ENCODE results near the gene IFNA7.
"Not testable (repeated sequence)": the region's sequence is repeated elsewhere in the genome, so short reads cannot be mapped to it uniquely, and the experiment has no call there.

IFNA7 gene

GRCh38 chr9:21210782-21211181 is 8.8 kb upstream of the IFNA7 start:
- H3K9me3 ChIP-seq; H3K27me3 ChIP-seq (ENCODE audit: low read depth); in situ Hi-C loops (cut with MboI; ENCODE audit: low sequenced_read_pairs); H3K36me3 ChIP-seq (replicated peaks); H3K4me3 ChIP-seq; H3K4me1 ChIP-seq; DNase-seq (ENCODE audit: low spot score in 2 of 2): not testable (repeated sequence)

- no peak for DNase-seq (ENCODE audit: low spot score in 2 of 2)
- no peaks in the 10 kb centered on the region for H3K9me3 ChIP-seq
- no peak overlapping the region for H3K4me3 ChIP-seq
- H3K36me3 ChIP-seq (replicated peaks), result no peaks in the 10 kb centered on the region
- H3K27me3 ChIP-seq (ENCODE audit: low read depth), result no peaks in the 10 kb centered on the region
- H3K4me1 ChIP-seq, result no peaks in the 10 kb centered on the region
- in situ Hi-C loops (cut with MboI; ENCODE audit: low sequenced_read_pairs), result no loop called here
Measured at GRCh38 chr9:21210311-21210710, 8.3 kb upstream of the IFNA7 start.

GRCh38 chr9:21207043-21207442 is 5.0 kb upstream of the IFNA7 start, which contains the start of gene IFNA10:
TSS of gene IFNA10 (minus strand) at chr9:21207143. CDS start at chr9:21207097, 46 bp downstream.
- H3K36me3 ChIP-seq (replicated peaks); H3K4me1 ChIP-seq; H3K4me3 ChIP-seq; H3K9me3 ChIP-seq; in situ Hi-C loops (cut with MboI; ENCODE audit: low sequenced_read_pairs); H3K27me3 ChIP-seq (ENCODE audit: low read depth); DNase-seq (ENCODE audit: low spot score in 2 of 2): not testable (repeated sequence)

- DNase-seq (ENCODE audit: low spot score in 2 of 2), result no peak
- no peaks in the 10 kb centered on the region for H3K9me3 ChIP-seq
- no peak overlapping the region for H3K4me3 ChIP-seq
- H3K27me3 ChIP-seq (ENCODE audit: low read depth), result no peaks in the 10 kb centered on the region
- H3K36me3 ChIP-seq (replicated peaks), result no peaks in the 10 kb centered on the region
- in situ Hi-C loops (cut with MboI; ENCODE audit: low sequenced_read_pairs), result no loop called here
- H3K4me1 ChIP-seq, result no peaks in the 10 kb centered on the region
Measured at GRCh38 chr9:21205204-21205603, 3.2 kb upstream of the IFNA7 start.

GRCh38 chr9:21194867-21195776 is 6.9 kb downstream of the IFNA7 start:
- H3K4me1 ChIP-seq; in situ Hi-C loops (cut with MboI; ENCODE audit: low sequenced_read_pairs); H3K9me3 ChIP-seq; H3K36me3 ChIP-seq (replicated peaks); H3K27me3 ChIP-seq (ENCODE audit: low read depth); H3K4me3 ChIP-seq: not testable (repeated sequence)
- DNase-seq (ENCODE audit: low spot score in 2 of 2), result peak in 1 of 2 experiments; percentile 40

GRCh38 chr9:21187487-21187886 is 14.5 kb downstream of the IFNA7 start, which contains the start of gene IFNA4:
TSS of gene IFNA4 (minus strand) at chr9:21187587. CDS start at chr9:21187531, 56 bp downstream.
- in situ Hi-C loops (cut with MboI; ENCODE audit: low sequenced_read_pairs), result not testable (repeated sequence)

GRCh38 chr9:21182810-21183736 is 18.9 kb downstream of the IFNA7 start:
- H3K36me3 ChIP-seq (replicated peaks); H3K4me3 ChIP-seq; in situ Hi-C loops (cut with MboI; ENCODE audit: low sequenced_read_pairs); H3K27me3 ChIP-seq (ENCODE audit: low read depth); H3K9me3 ChIP-seq; H3K4me1 ChIP-seq: not testable (repeated sequence)
- peak in 1 of 2 experiments; percentile 14 for DNase-seq (ENCODE audit: low spot score in 2 of 2)

More at GRCh38 chr9:21187487-21187886, 14.5 kb downstream of the IFNA7 start, which contains the start of gene IFNA4:
- H3K4me3 ChIP-seq; H3K36me3 ChIP-seq (replicated peaks); H3K27me3 ChIP-seq (ENCODE audit: low read depth); H3K4me1 ChIP-seq; H3K9me3 ChIP-seq; DNase-seq (ENCODE audit: low spot score in 2 of 2): not testable (repeated sequence)

- no peak for DNase-seq (ENCODE audit: low spot score in 2 of 2)
- no peak overlapping the region for H3K4me3 ChIP-seq
- in situ Hi-C loops (cut with MboI; ENCODE audit: low sequenced_read_pairs), result no loop called here
Measured at GRCh38 chr9:21174671-21175070, 27.3 kb downstream of the IFNA7 start.

GRCh38 chr9:21172156-21172555 is 29.8 kb downstream of the IFNA7 start:
- Histone ChIP-seq H3K36me3 (replicated peaks) (no peaks in the 10 kb centered on the region), H3K4me3 (no peak overlapping the region), H3K4me1 (no peaks in the 10 kb centered on the region), H3K27me3 (ENCODE audit: low read depth) (peaks cover 2% of the 10 kb centered on the region; the same call in 1 of the 2 replicates), H3K9me3 (no peaks in the 10 kb centered on the region)
- in situ Hi-C loops (cut with MboI; ENCODE audit: low sequenced_read_pairs), result no loop called here
- DNase-seq (ENCODE audit: low spot score in 2 of 2), result no peak

More at GRCh38 chr9:21174671-21175070, 27.3 kb downstream of the IFNA7 start:
- H3K4me1 ChIP-seq, result no peaks in the 10 kb centered on the region
- H3K9me3 ChIP-seq, result no peaks in the 10 kb centered on the region
- no peaks in the 10 kb centered on the region for H3K36me3 ChIP-seq (replicated peaks)
- peaks cover 2% of the 10 kb centered on the region; the same call in 1 of the 2 replicates for H3K27me3 ChIP-seq (ENCODE audit: low read depth)

GRCh38 chr9:21171351-21171750 is 30.7 kb downstream of the IFNA7 start:
- in situ Hi-C loops (cut with MboI; ENCODE audit: low sequenced_read_pairs), result no loop called here
- Histone ChIP-seq H3K4me3 (no peak overlapping the region), H3K4me1 (no peaks in the 10 kb centered on the region), H3K36me3 (replicated peaks) (no peaks in the 10 kb centered on the region), H3K27me3 (ENCODE audit: low read depth) (peaks cover 2% of the 10 kb centered on the region; the same call in 1 of the 2 replicates), H3K9me3 (no peaks in the 10 kb centered on the region)
- DNase-seq (ENCODE audit: low spot score in 2 of 2), result no peak

GRCh38 chr9:21166560-21166959 is 35.4 kb downstream of the IFNA7 start, which contains the start of gene IFNA21:
TSS of gene IFNA21 (minus strand) at chr9:21166660. CDS start at chr9:21166612, 48 bp downstream.
- H3K4me1 ChIP-seq; H3K36me3 ChIP-seq (replicated peaks); H3K9me3 ChIP-seq; in situ Hi-C loops (cut with MboI; ENCODE audit: low sequenced_read_pairs); H3K27me3 ChIP-seq (ENCODE audit: low read depth); DNase-seq (ENCODE audit: low spot score in 2 of 2); H3K4me3 ChIP-seq: not testable (repeated sequence)

- Histone ChIP-seq H3K4me3 (no peak overlapping the region), H3K27me3 (ENCODE audit: low read depth) (peaks cover 3% of the 10 kb centered on the region; the same call in 1 of the 2 replicates), H3K9me3 (no peaks in the 10 kb centered on the region), H3K36me3 (replicated peaks) (no peaks in the 10 kb centered on the region), H3K4me1 (no peaks in the 10 kb centered on the region)
- DNase-seq (ENCODE audit: low spot score in 2 of 2), result no peak
- in situ Hi-C loops (cut with MboI; ENCODE audit: low sequenced_read_pairs), result no loop called here
Measured at GRCh38 chr9:21165516-21165915, 36.5 kb downstream of the IFNA7 start.

- no peak overlapping the region for H3K4me3 ChIP-seq
- no peaks in the 10 kb centered on the region for H3K36me3 ChIP-seq (replicated peaks)
- no peaks in the 10 kb centered on the region for H3K4me1 ChIP-seq
- no peaks in the 10 kb centered on the region for H3K27me3 ChIP-seq (ENCODE audit: low read depth)
- DNase-seq (ENCODE audit: low spot score in 2 of 2), result no peak
- in situ Hi-C loops (cut with MboI; ENCODE audit: low sequenced_read_pairs), result no loop called here
- no peaks in the 10 kb centered on the region for H3K9me3 ChIP-seq
Measured at GRCh38 chr9:21160178-21160577, 41.8 kb downstream of the IFNA7 start.
